HepG2 (cell line): ENCODE measurements around the gene OLAH. TPM values are rescaled to one million over a fixed set of nuclear protein-coding genes. Genes with fewer than 3 reads are reported as not detected.

Experiments
- ATAC-seq: fragments of 200-7000 bp; cut with Tn5 transposase; 3 replicates; pipeline ENCODE4 v1.9.1; 2020; ENCODE audit warnings: mild to moderate bottlenecking, moderate library complexity
- BruUV-seq: library from RNA; stranded (reverse); fragments of 400-500 nt; replicated peaks from 2 replicates; lab custom pipeline; 2021; lab: Mats Ljungman, UMichigan
- CTCF ChIA-PET: fragments of 300-600 bp; formaldehyde crosslinking; extraction: SDS; loops from one replicate; lab custom pipeline; 2021; ENCODE audit warnings: low total read pairs, inconsistent platforms, low intra/inter-chr PET ratio; lab: Yijun Ruan, JAX
- POLR2A ChIA-PET: fragments of 350-600 bp; sonication (Branson Sonifier 250); formaldehyde crosslinking; loops from one replicate; lab custom pipeline; 2020; ENCODE audit warnings: antibody characterized with exemption, inconsistent platforms; lab: Yijun Ruan, JAX
- DNase-seq: peaks from one replicate; pipeline ENCODE4 v3.0.0-alpha.2; 2015; ENCODE audit warnings: low spot score
- FAIRE-seq: peaks from 3 replicates; lab custom pipeline; 2011; peaks lifted over from hg19 to GRCh38; lab: Jason Lieb, UNC
- H2AFZ ChIP-seq: one replicate; pipeline ENCODE4 v1.6.1; 2011; ENCODE audit warnings: low read length, inconsistent platforms
- H3K27ac ChIP-seq: fragments of 300-600 bp; 3 replicates; pipeline ENCODE4 v1.8.0; 2011; ENCODE audit warnings: mixed run types, mild to moderate bottlenecking, mixed read lengths, low read length, inconsistent platforms; ENCODE audit not compliant: insufficient read depth; ENCODE audit errors: extremely low read length
- H3K27me3 ChIP-seq, 2 experiments: fragments of 200-600 bp in 1 of 2; 2 replicates in 1 of 2; 3 replicates in 1 of 2; pipeline versions ENCODE4 v1.6.0 to v1.8.0; 2011; ENCODE audit warnings: low read length in 2 of 2, mild to moderate bottlenecking in 2 of 2, moderate library complexity in 2 of 2, inconsistent platforms in 1 of 2; ENCODE audit not compliant: insufficient read depth in 2 of 2, control insufficient read depth in 1 of 2
- H3K36me3 ChIP-seq, 2 experiments: fragments of 200-600 bp in 1 of 2; replicated peaks in 1 of 2; 2 replicates in 1 of 2; 3 replicates in 1 of 2; pipeline versions ENCODE4 v1.5.1 to v1.8.0; 2011; ENCODE audit warnings: low read length in 2 of 2, inconsistent platforms in 1 of 2; ENCODE audit not compliant: insufficient read depth in 2 of 2, control insufficient read depth in 1 of 2
- H3K4me1 ChIP-seq: 2 replicates; pipeline ENCODE4 v1.5.1; 2012; ENCODE audit warnings: low read length, inconsistent platforms; ENCODE audit not compliant: insufficient read depth
- H3K4me2 ChIP-seq: 2 replicates; pipeline ENCODE4 v1.6.0; 2011; ENCODE audit warnings: low read depth, low read length, inconsistent platforms
- H3K4me3 ChIP-seq, 3 experiments: fragments of 200-600 bp in 1 of 3; sonication (generic), shearing (Covaris generic) in 1 of 3; replicated peaks in 1 of 3; 2 replicates each; pipeline ENCODE4 v1.5.1; 2011 to 2016; ENCODE audit warnings: low read length in 3 of 3, inconsistent platforms in 2 of 3, low read depth in 2 of 3, mild to moderate bottlenecking in 2 of 3, control low read depth in 1 of 3, mixed read lengths in 1 of 3; ENCODE audit not compliant: insufficient read depth in 1 of 3
- H3K79me2 ChIP-seq: one replicate; pipeline ENCODE4 v1.6.1; 2011; ENCODE audit warnings: low read length, inconsistent platforms; ENCODE audit not compliant: insufficient read depth
- H3K9ac ChIP-seq: 2 replicates; pipeline ENCODE4 v1.6.0; 2011; ENCODE audit warnings: mild to moderate bottlenecking, low read depth, low read length, inconsistent platforms; ENCODE audit not compliant: insufficient read depth
- H3K9me3 ChIP-seq: 2 replicates; pipeline ENCODE4 v1.5.1; 2012; ENCODE audit warnings: mild to moderate bottlenecking, low read length
- H4K20me1 ChIP-seq: 2 replicates; pipeline ENCODE4 v1.6.0; 2011; ENCODE audit warnings: inconsistent platforms, mild to moderate bottlenecking, low read length, moderate library complexity; ENCODE audit not compliant: insufficient read depth
- BCLAF1 ChIP-seq: fragments of 450-650 bp; IDR thresholded peaks from 2 replicates; pipeline ENCODE4 v1.6.1; 2017; ENCODE audit warnings: mild to moderate bottlenecking
- DPF2 ChIP-seq: sonication (generic); formaldehyde crosslinking; IDR thresholded peaks from 2 replicates; pipeline ENCODE4 v1.4.0; 2020; ENCODE audit warnings: mild to moderate bottlenecking, low read depth, missing genetic modification reagents, borderline replicate concordance
- FLYWCH1 ChIP-seq: sonication (generic); formaldehyde crosslinking; IDR thresholded peaks from 2 replicates; pipeline ENCODE4 v1.8.1; 2023; ENCODE audit warnings: mild to moderate bottlenecking, missing genetic modification reagents
- GATAD1 ChIP-seq: IDR thresholded peaks from 2 replicates; pipeline ENCODE4 v1.6.1; 2016; ENCODE audit warnings: missing genetic modification reagents, missing compliant biosample characterization
- GFI1 ChIP-seq: sonication (generic); formaldehyde crosslinking; IDR thresholded peaks from 2 replicates; pipeline ENCODE4 v1.5.0; 2020; ENCODE audit warnings: missing genetic modification reagents, mild to moderate bottlenecking, borderline replicate concordance
- HHEX ChIP-seq: IDR thresholded peaks from 2 replicates; pipeline ENCODE4 v1.6.1; 2016; ENCODE audit warnings: control low read depth
- MED13 ChIP-seq: sonication (generic); formaldehyde crosslinking; IDR thresholded peaks from 2 replicates; pipeline ENCODE4 v1.5.0; 2020; ENCODE audit warnings: missing genetic modification reagents
- ZMYM2 ChIP-seq: sonication (generic); formaldehyde crosslinking; IDR thresholded peaks from 2 replicates; pipeline ENCODE4 v1.8.0; 2022; ENCODE audit warnings: mild to moderate bottlenecking, missing genetic modification reagents
- ZNF136 ChIP-seq: sonication (generic); formaldehyde crosslinking; IDR thresholded peaks from 2 replicates; pipeline ENCODE4 v1.8.1; 2022; ENCODE audit warnings: low read depth, mild to moderate bottlenecking, moderate library complexity, missing genetic modification reagents
- ZNF318 ChIP-seq: sonication (generic); formaldehyde crosslinking; IDR thresholded peaks from 2 replicates; pipeline ENCODE4 v1.4.0; 2020; ENCODE audit warnings: mild to moderate bottlenecking, missing genetic modification reagents
- ZNF816 ChIP-seq: sonication (generic); formaldehyde crosslinking; IDR thresholded peaks from 2 replicates; pipeline ENCODE4 v1.8.0; 2022; ENCODE audit warnings: missing genetic modification reagents, mild to moderate bottlenecking, borderline replicate concordance
- WGBS: methylation state at CpG from one replicate; pipeline ENCODE4 v1.1.6; 2017; ENCODE audit warnings: low lambda C conversion rate; 5-methylcytosine and 5-hydroxymethylcytosine counted together
- in situ Hi-C: cut with HindIII; loops from 2 replicates; pipeline ENCODE4 v1.10.0; 2017; ENCODE audit warnings: low pct_unique_long_range_greater_than_20kb; ENCODE audit not compliant: extremely low pct_ligation_motif_present
- intact Hi-C: fragments of 100-400 bp; cut with micrococcal nuclease; formaldehyde crosslinking; loops from one replicate; pipeline ENCODE4 v1.10.0; 2022; ENCODE audit not compliant: unreplicated experiment
- polyA plus RNA-seq, 8 experiments: library from polyadenylated mRNA; depleted of rRNA in 3 of 8; stranded (reverse) in 7 of 8; unstranded in 1 of 8; fragments of >200 nt; fragmentation: Illumina TruSeq in 4 of 8; extraction: Trizol in 4 of 8; gene quantifications; 2 replicates each; pipeline versions ENCODE4 v1.2.1 to v1.2.3, GENCODE V29; 2011 to 2016; ENCODE audit warnings: low read depth in 4 of 8, missing spikeins in 1 of 8, mixed read lengths in 1 of 8; ENCODE audit not compliant: insufficient read depth in 1 of 8
- total RNA-seq, 5 experiments: library from RNA; depleted of rRNA; stranded (reverse); fragments of >200 nt; fragmentation: Illumina TruSeq; extraction: Trizol; gene quantifications; 2 replicates each; pipeline ENCODE4 v1.2.3, GENCODE V29; 2016; ENCODE audit warnings: low read depth in 1 of 5
- TF ChIP-seq, protein P1 (sequence below): IDR thresholded peaks from 2 replicates; pipeline ENCODE4 v1.6.1; 2012; ENCODE audit warnings: inconsistent platforms

The OLAH gene
- total and polyA plus RNA-seq, 2 of the 13 experiments (the other 11 are each of a cell fraction or from before 2014, with no cell fraction given) = 0.13 TPM; not detected in 1

DNA sequence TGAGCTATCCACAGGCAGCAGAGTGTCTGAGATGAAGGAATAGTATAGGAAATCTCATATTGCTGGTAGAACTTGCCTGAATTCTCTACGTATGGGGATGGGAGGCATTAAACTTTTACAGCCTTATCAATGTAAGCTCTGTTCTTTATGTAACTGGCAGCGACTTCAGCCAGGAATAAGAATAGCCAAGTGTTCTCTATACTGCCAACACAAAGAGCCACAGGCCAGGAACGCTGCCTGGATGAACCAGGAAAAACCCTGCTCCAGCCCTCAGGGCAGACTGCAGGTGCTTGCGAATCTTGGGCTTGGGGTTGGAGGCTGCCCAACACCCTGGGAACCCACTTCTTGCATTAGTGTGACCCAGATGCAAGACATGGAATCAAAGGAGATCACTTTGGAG lies 6.1 kb upstream of the OLAH start:
- Histone ChIP-seq H3K9me3 (no peaks in the 10 kb centered on the region), H4K20me1 (no peaks in the 10 kb centered on the region), H3K36me3 (no peaks in the 10 kb centered on the region), H3K79me2 (no peaks in the 10 kb centered on the region), H2AFZ (no peak overlapping the region)
- intact Hi-C loops = no loop called here
- 51% methylated on average over 4 of the region's 4 CpGs for WGBS
- no peak for TF ChIP-seq HHEX
- TF ChIP-seq ZMYM2 (CRISPR knock-in tag) = no peak
- no peak for TF ChIP-seq ZNF816 (CRISPR knock-in tag)
- no peak for TF ChIP-seq DPF2 (CRISPR knock-in tag)
- no peak for TF ChIP-seq MED13 (CRISPR knock-in tag)
- no peak for TF ChIP-seq GFI1
- TF ChIP-seq ZNF318 (CRISPR knock-in tag) = no peak
- no peak for TF ChIP-seq BCLAF1
- no peak for TF ChIP-seq GATAD1 (CRISPR knock-in tag)
- TF ChIP-seq ZNF136 (CRISPR knock-in tag) = no peak
- no peak for TF ChIP-seq FLYWCH1 (CRISPR knock-in tag)
- TF ChIP-seq, protein P1, sequence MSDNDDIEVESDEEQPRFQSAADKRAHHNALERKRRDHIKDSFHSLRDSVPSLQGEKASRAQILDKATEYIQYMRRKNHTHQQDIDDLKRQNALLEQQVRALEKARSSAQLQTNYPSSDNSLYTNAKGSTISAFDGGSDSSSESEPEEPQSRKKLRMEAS = no peak
- TF ChIP-seq, all 625 proteins: peak for 0
- H3K27ac ChIP-seq = no peak overlapping the region
- no peak for DNase-seq
- ChIA-PET POLR2A (no interaction called here), CTCF (no interaction called here)
- H3K9ac ChIP-seq = no peak overlapping the region
- H3K27me3 ChIP-seq = peaks cover 0 to 12% of the 10 kb centered on the region in 2 experiments; a peak in 1 of 5 replicates
- no TSS peak for BruUV-seq
- in situ Hi-C loops = no loop called here
- H3K4me2 ChIP-seq = no peak overlapping the region
- FAIRE-seq = no peak
- no peaks in the 10 kb centered on the region for H3K4me1 ChIP-seq
- ATAC-seq = no peak
- H3K4me3 ChIP-seq = no peak overlapping the region
